Cardiac muscle cell (in vitro differentiated cells and primary cell): Measurements from ENCODE around the gene UROS. TPM values are rescaled to one million over a fixed set of nuclear protein-coding genes. Genes with fewer than 3 reads are reported as not detected.

Experiments
- DNase-seq, 2 donors: peaks; one replicate each; pipeline versions ENCODE4 v3.0.0 to v3.0.0-alpha.2; 2010 to 2017; ENCODE audit warnings: low read depth in 1 of 2, low spot score in 1 of 2
- H3K27ac ChIP-seq: fragments of 200-600 bp; sonication (generic); 2 replicates; pipeline ENCODE4 v1.5.1; 2016
- H3K27me3 ChIP-seq: fragments of 200-600 bp; sonication (generic); 2 replicates; pipeline ENCODE4 v1.6.0; 2016; ENCODE audit warnings: control low read depth
- H3K36me3 ChIP-seq: fragments of 200-600 bp; sonication (generic); 2 replicates; pipeline ENCODE4 v1.5.1; 2016; ENCODE audit warnings: control low read depth
- H3K4me1 ChIP-seq: fragments of 200-600 bp; sonication (generic); 2 replicates; pipeline ENCODE4 v1.8.1; 2017; ENCODE audit warnings: low read depth, mild to moderate bottlenecking, mixed run types
- H3K4me3 ChIP-seq: fragments of 200-600 bp; sonication (generic); 2 replicates; pipeline ENCODE4 v1.5.1; 2016; ENCODE audit warnings: mild to moderate bottlenecking
- H3K9me3 ChIP-seq: fragments of 200-600 bp; sonication (generic); 2 replicates; pipeline ENCODE4 v1.5.1; 2017; ENCODE audit warnings: low read depth, mild to moderate bottlenecking, control low read depth
- CTCF ChIP-seq: IDR thresholded peaks from 2 replicates; pipeline ENCODE4 v1.5.1; 2012; ENCODE audit warnings: low read depth, mild to moderate bottlenecking, low read length
- polyA plus RNA-seq: library from polyadenylated mRNA; unstranded; fragments of >200 nt; fragmentation: Nextera tagmentation; extraction: Ambion mirVana; gene quantifications from 2 replicates; pipeline ENCODE4 v1.2.1, GENCODE V29; 2016
- total RNA-seq: library from RNA; depleted of rRNA; stranded (reverse); fragments of >200 nt; gene quantifications from 2 replicates; pipeline ENCODE4 v1.2.3, GENCODE V29; 2016

The UROS gene
- total and polyA plus RNA-seq, 2 experiments from 2014 or later: 88.4 to 211 TPM

DNA sequence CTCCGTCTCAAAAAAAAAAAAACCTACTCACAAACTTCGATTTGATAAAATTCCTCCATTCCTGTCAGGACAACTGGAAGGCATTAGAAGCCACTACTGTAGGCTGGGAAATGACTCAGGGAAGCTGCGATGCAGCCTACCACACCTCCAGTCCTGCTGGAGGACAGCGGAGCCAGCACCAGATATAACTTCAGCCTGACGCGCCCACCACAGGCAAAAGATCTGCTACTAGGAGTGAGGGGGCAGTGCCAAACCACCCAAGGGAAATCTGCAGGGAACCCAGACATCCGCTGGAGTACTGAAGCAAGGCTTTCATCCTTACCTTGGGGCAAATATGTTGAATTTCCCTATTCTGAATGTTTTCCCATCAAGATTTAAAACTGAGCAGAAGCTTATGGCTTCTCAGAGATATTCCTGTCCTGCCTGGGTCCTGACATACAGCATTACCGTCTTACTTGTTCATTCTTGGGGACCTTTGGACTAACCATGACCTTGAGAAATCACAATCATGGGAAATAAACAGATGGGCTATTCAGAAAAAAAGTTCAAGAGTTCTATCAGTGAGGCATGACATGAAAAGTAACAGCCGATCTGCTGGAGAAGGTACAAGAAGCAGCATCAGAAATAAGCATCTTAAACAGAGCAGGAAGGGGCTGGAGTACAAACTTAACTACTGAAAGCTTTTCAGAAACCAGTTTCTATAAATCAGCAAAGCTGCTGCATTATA is 20.7 kb upstream of the UROS start:
- Histone ChIP-seq H3K9me3 (no peaks in the 10 kb centered on the region), H3K27me3 (no peaks in the 10 kb centered on the region), H3K27ac (no peak overlapping the region), H3K4me3 (no peak overlapping the region), H3K36me3 (peaks cover 57% of the 10 kb centered on the region), H3K4me1 (no peaks in the 10 kb centered on the region)
- TF ChIP-seq CTCF: no peak
- no peak for DNase-seq

GRCh38 chr10:125840955-125841354 is 17.9 kb upstream of the UROS start:
- DNase-seq: no peak
- Histone ChIP-seq H3K36me3 (peaks cover 69% of the 10 kb centered on the region), H3K4me1 (no peaks in the 10 kb centered on the region), H3K27me3 (no peaks in the 10 kb centered on the region), H3K4me3 (no peak overlapping the region), H3K9me3 (no peaks in the 10 kb centered on the region), H3K27ac (no peak overlapping the region)
- no peak for TF ChIP-seq CTCF

DNA sequence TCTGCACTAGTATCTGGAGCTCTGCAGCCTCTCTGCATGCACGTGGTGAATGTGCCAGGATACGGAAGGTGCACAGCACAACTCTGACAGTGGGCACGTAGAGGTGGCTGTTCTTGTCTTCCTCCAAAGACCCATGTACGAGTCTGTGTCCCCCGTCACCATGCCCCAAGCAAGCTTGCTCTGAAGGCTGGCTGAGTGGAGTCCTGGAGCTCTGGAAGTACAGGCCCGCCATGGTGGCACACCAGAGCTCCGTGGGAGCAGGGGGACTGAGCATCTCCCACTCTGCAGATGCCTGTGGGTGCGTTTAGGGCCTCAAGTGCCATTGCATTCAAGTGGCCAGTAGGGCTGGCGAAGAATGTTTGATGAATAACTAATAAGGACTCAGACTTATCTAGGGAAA is 17.3 kb upstream of the UROS start:
- no peak for DNase-seq
- Histone ChIP-seq H3K4me3 (no peak overlapping the region), H3K9me3 (no peaks in the 10 kb centered on the region), H3K27ac (no peak overlapping the region), H3K4me1 (no peaks in the 10 kb centered on the region), H3K36me3 (peaks cover 73% of the 10 kb centered on the region), H3K27me3 (no peaks in the 10 kb centered on the region)
- no peak for TF ChIP-seq CTCF

DNA sequence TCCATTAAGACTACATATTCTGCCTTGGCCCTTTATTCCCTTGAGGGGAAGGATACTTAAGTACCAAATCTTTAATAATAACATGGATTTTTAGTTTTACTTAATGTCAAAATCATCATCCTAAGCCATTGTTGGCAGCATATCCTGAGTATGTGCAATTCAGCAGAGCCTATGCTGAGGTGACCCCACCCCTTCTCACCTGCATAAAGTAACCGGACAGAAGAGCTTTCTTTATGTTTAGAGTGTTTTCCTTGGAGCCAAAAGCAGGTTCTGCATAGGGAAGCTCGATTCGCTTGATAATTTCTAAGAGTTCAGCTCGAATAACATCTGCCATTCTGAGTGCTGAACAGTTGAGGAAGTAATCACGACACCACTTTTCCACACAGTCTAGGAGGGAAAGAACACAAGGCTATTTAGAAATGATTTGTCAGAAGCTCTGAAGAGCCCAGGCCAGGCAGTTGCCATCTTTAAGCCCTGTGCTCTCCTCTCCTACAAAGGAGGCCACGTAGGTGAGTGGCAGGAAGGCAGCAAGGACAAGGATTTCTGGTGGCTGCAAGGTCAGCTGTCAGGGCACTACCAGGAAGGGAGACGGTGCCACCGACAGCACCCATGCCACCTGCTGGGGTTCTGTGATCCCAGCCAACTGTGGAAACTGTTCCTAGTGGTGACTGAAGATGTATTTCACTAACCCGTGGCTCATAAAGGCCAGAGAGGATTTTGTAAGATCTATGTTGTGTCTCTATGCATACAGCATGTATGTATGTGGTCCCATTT is 15.9 kb upstream of the UROS start:
- H3K4me1 ChIP-seq: no peaks in the 10 kb centered on the region
- no peaks in the 10 kb centered on the region for H3K27me3 ChIP-seq
- no peaks in the 10 kb centered on the region for H3K9me3 ChIP-seq
- H3K36me3 ChIP-seq: peaks cover 71% of the 10 kb centered on the region
- DNase-seq: no peak
- H3K4me3 ChIP-seq: no peak overlapping the region
- no peak overlapping the region for H3K27ac ChIP-seq
- no peak for TF ChIP-seq CTCF

- H3K27ac ChIP-seq: no peak overlapping the region
- peaks cover 75% of the 10 kb centered on the region for H3K36me3 ChIP-seq
Observed at GRCh38 chr10:125836746-125837145, 13.7 kb upstream of the UROS start.

More at GRCh38 chr10:125836746-125837145, 13.7 kb upstream of the UROS start:
- no peaks in the 10 kb centered on the region for H3K9me3 ChIP-seq
- no peaks in the 10 kb centered on the region for H3K4me1 ChIP-seq
- no peak for DNase-seq
- H3K4me3 ChIP-seq: no peak overlapping the region
- H3K27me3 ChIP-seq: no peaks in the 10 kb centered on the region
- TF ChIP-seq CTCF: no peak
